Transverse colon (tissue), 3 donors: ENCODE data around the gene CLASP2.

Source experiments
- POLR2A ChIP-seq: fragments of 450-650 bp; IDR thresholded peaks from one replicate; pipeline ENCODE4 v1.6.1; 2016; ENCODE audit warnings: antibody characterized with exemption, mild to moderate bottlenecking, moderate library complexity
- TF ChIP-seq, protein P1 (sequence below), 5 experiments: fragments of 200-600 bp in 3 of 5; fragments of 450-650 bp in 2 of 5; sonication (generic) in 3 of 5; IDR thresholded peaks; 1 replicate in 2 of 5; 2 replicates in 3 of 5; pipeline ENCODE4 v1.5.1; 2016 to 2017; ENCODE audit warnings: antibody characterized with exemption in 5 of 5, inconsistent platforms in 3 of 5, mild to moderate bottlenecking in 2 of 5, moderate library complexity in 1 of 5

GRCh38 chr3:33729993-33730392 is 11.9 kb upstream of the CLASP2 start:
- TF ChIP-seq, protein P1, sequence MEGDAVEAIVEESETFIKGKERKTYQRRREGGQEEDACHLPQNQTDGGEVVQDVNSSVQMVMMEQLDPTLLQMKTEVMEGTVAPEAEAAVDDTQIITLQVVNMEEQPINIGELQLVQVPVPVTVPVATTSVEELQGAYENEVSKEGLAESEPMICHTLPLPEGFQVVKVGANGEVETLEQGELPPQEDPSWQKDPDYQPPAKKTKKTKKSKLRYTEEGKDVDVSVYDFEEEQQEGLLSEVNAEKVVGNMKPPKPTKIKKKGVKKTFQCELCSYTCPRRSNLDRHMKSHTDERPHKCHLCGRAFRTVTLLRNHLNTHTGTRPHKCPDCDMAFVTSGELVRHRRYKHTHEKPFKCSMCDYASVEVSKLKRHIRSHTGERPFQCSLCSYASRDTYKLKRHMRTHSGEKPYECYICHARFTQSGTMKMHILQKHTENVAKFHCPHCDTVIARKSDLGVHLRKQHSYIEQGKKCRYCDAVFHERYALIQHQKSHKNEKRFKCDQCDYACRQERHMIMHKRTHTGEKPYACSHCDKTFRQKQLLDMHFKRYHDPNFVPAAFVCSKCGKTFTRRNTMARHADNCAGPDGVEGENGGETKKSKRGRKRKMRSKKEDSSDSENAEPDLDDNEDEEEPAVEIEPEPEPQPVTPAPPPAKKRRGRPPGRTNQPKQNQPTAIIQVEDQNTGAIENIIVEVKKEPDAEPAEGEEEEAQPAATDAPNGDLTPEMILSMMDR (IDR thresholded peaks at IDR 0.05), result no peak
- TF ChIP-seq POLR2A, result no peak
